Activated naive CD4-positive, alpha-beta T cell treated with anti-CD3 and anti-CD28 coated beads, Interleukin-2, amount 10 ng/mL, durations not matched to agents 7 days and 5 days (primary cell): ENCODE data around the gene EGFLAM.

Experiments used
- CTCF ChIA-PET: fragments of 350-600 bp; sonication (Branson Sonifier 250); formaldehyde crosslinking; loops from one replicate; lab custom pipeline; 2021; ENCODE audit warnings: antibody characterized with exemption; lab: Charles Lee
- DNase-seq: peaks from one replicate; pipeline ENCODE4 v3.0.0-alpha.2; 2020
- H3K27ac Mint-ChIP-seq: one replicate; pipeline ENCODE4 v1.8.0; 2021; ENCODE audit warnings: mild to moderate bottlenecking, moderate library complexity, mixed read lengths
- H3K27me3 Mint-ChIP-seq: one replicate; pipeline ENCODE4 v1.8.0; 2021; ENCODE audit warnings: mild to moderate bottlenecking, mixed read lengths
- H3K36me3 Mint-ChIP-seq: one replicate; pipeline ENCODE4 v1.8.0; 2021; ENCODE audit warnings: mixed read lengths
- H3K4me1 Mint-ChIP-seq: one replicate; pipeline ENCODE4 v1.8.0; 2021; ENCODE audit warnings: mixed read lengths
- H3K4me3 Mint-ChIP-seq: one replicate; pipeline ENCODE4 v1.8.0; 2021; ENCODE audit warnings: mild to moderate bottlenecking, moderate library complexity, mixed read lengths
- H3K9me3 Mint-ChIP-seq: one replicate; pipeline ENCODE4 v1.8.0; 2021; ENCODE audit warnings: mixed read lengths

The EGFLAM gene

DNA sequence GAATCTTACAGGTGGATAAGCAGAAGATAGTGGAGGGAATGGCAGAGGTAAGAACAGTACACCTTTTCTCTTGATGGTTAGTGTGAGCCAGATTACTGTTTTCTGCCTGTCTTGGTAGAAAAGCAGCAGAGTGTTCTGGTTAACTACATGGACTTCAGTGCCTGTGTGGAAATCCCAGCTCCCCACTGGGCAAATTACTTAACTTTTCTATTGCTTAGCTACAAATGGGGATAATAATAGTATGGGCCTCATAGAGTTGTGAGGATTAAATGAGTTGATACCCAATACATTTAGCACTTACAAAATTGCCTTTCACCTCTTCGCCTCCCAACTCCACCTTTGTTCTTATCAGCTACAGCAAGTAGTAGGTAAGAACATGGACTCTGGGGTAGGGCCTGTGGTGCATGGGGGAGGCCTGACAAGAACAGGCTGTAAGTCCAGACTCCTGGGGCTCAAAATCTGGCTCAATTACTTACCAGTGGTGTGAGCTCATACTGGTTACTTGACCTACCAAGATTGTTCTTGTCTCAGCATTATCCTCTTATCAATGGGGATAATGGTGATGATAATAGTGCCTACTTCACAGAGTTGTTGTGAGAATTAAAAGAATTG lies 173.0 kb downstream of the EGFLAM start:
- Mint-ChIP-seq H3K4me3 (no peak overlapping the region), H3K4me1 (peaks cover 20% of the 10 kb centered on the region), H3K9me3 (no peaks in the 10 kb centered on the region), H3K36me3 (no peaks in the 10 kb centered on the region), H3K27me3 (peaks cover 41% of the 10 kb centered on the region), H3K27ac (no peak overlapping the region)
- DNase-seq, result no peak
- CTCF ChIA-PET, result interaction anchor here (1.4 to 2.3 kb wide), 2 partner anchors 10 kb away, joined by 7 to 10 read pairs (median 9); no protein-coding TSS in a partner anchor

DNA sequence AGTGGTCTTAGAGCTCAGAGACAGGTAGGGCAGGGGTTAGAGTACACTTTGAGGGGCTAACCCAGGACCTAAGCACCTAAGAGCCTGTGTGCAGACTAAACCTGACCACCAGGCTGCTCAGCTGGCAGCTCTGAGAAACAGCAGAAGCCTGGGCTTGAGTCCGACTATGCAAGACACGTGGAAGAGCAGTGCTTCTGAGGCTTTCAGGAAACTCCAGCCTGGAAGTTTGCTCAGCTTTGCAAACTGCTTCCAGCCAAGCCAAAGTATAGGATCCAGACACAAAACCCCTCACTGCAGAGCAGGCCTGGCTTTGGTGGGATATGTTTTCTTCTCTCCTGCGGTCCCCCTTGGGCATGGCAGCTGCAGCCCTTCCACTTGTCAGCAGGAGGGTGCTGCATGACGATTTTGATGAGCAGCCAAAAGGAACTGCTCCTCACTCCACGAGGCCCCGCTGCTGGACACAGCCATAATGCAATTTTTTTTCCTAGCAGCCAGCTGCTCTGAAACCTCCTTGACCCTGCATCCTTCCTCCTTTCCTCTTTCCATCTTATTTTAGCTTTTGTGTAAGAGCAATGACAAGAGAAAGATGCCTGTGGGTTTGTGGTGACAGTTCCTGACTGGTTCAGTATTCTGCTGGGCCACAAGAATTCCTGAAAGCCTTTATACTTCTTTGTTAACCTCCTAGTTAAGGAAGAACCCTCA lies 175.0 kb downstream of the EGFLAM start:
- Mint-ChIP-seq H3K27ac (no peak overlapping the region), H3K9me3 (no peaks in the 10 kb centered on the region)
- DNase-seq, result no peak

DNA sequence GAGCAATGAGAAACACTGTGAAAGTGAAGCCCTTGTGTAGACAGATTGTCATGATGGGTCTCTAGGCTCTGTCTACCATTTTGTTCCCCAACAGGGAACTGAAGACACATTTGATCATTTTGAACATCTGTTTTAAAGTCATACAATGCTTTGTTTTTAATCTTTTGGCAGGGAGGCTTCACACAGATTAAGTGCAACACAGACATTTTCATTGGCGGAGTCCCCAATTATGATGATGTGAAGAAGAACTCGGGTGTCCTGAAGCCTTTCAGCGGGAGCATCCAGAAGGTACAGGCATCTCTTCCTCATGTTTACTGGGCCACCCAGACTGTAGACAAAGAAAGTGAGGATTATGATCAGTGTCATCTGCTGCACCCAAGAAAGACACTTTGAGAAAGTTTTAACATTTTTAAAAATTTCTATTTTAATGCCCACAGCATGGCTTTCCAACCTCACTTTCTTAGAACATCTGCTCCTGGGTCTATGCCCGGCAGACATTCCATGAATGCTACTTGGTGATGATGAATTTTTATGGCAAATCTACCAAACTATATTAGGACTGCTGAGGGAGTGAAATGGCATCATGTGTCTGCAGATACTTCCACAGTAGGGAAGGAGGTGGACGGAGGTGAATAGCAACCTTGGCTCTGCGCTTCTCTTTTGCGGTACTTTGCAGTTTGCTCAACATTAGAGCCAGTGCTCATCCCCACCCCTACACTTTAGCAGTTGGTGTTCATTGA lies 176.8 kb downstream of the EGFLAM start:
- Mint-ChIP-seq H3K9me3 (no peaks in the 10 kb centered on the region), H3K36me3 (no peaks in the 10 kb centered on the region), H3K27ac (no peak overlapping the region), H3K4me3 (no peak overlapping the region), H3K27me3 (peaks cover 56% of the 10 kb centered on the region), H3K4me1 (no peaks in the 10 kb centered on the region)
- DNase-seq, result no peak
- CTCF ChIA-PET, result interaction anchor here (1.2 kb wide), 1 partner anchor 8 kb away, joined by 3 read pairs; no protein-coding TSS in a partner anchor

More for the DNA sequence above, 175.0 kb downstream of the EGFLAM start:
- Mint-ChIP-seq H3K27me3 (peaks cover 52% of the 10 kb centered on the region), H3K4me1 (peaks cover under 1% of the 10 kb centered on the region), H3K4me3 (no peak overlapping the region), H3K36me3 (no peaks in the 10 kb centered on the region)
- CTCF ChIA-PET, result interaction anchor here (1.0 to 2.3 kb wide), 3 partner anchors 8 to 124 kb away, joined by 3 to 10 read pairs (median 5); partner anchors contain the start of gene LIFR

DNA sequence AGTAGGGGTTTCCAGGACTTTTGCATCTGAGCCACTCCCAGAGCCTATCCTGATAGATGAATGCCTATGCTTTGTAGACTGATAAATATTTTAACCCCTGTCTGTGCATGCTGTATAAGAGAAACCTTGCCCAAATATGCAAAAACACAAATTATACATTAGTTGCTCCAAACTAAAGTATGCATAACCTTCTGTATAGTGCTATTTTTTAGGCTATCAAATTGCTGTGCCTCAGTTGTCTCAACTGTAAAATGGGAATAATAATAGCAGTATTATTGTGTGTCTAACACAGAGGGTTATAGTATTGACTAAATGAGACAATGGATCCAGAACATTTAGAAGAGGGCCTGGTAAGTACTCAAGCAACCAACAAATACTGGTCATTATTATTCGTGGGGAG lies 180.4 kb downstream of the EGFLAM start:
- CTCF ChIA-PET, result interaction anchor here (0.7 kb wide), 1 partner anchor 1037 kb away, joined by 3 read pairs; no protein-coding TSS in a partner anchor
- Mint-ChIP-seq H3K27me3 (peaks cover 55% of the 10 kb centered on the region), H3K27ac (no peak overlapping the region), H3K36me3 (no peaks in the 10 kb centered on the region), H3K4me1 (no peaks in the 10 kb centered on the region), H3K9me3 (no peaks in the 10 kb centered on the region), H3K4me3 (no peak overlapping the region)
- no peak for DNase-seq

DNA sequence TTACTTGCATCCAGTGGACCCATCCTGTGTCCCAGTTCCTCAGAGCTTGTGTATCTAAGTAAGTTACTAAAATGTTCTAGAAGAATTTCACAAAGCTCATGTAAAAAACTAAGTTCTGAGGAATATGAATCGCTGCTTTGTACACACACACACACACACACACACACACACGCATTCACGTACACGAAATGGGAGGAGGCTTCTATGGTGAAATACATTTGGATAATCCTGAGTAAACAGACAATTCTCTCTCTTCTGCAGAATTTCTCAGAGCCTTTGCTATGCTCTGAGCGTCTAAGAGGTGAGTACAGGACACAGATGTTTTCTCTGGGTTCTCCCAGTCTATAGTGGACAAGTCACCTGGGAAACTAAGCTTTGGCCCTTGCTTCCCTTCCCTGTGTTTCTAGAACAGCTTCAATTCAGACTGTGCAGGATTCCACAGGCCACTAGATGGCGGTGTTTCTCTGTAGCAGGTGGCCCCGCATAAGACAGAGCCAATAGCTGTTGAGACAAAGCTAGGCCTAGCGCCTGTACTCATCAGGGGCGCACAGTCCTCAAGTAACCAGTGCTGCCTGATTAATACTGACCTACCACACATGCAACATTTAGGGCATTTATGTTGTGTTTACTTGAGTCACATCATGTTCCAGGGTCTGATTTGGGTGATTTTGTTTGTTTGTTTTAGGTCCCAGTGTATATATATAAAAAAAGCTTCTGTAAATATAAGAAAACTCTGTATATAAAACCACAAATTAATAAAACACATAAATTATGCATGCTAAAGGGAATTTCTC lies 183.3 kb downstream of the EGFLAM start:
- peak; percentile 89 for DNase-seq
- Mint-ChIP-seq H3K4me3 (no peak overlapping the region), H3K27ac (no peak overlapping the region), H3K27me3 (peaks cover 66% of the 10 kb centered on the region), H3K36me3 (no peaks in the 10 kb centered on the region), H3K9me3 (no peaks in the 10 kb centered on the region), H3K4me1 (no peaks in the 10 kb centered on the region)
- CTCF ChIA-PET, result interaction anchor here (0.6 to 3.9 kb wide), 58 partner anchors 8 to 1130 kb away, joined by 3 to 74 read pairs (median 4); no protein-coding TSS in a partner anchor

DNA sequence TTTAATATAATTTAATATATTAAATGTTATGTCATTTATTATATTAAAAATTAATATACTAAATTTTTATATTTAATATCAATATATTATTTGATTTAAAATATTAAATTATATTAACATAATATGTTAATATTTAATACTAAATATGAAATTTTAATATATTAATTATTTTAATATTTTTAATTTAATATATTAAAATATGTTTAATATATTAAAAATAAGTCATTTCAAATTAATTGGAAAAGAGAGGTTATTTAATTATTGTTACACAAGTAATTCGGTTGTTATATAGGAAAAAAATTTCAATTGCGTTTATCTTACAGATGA lies 183.9 kb downstream of the EGFLAM start:
- no peaks in the 10 kb centered on the region for H3K9me3 Mint-ChIP-seq
- no peaks in the 10 kb centered on the region for H3K36me3 Mint-ChIP-seq
- no peaks in the 10 kb centered on the region for H3K4me1 Mint-ChIP-seq
- H3K27me3 Mint-ChIP-seq, result peaks cover 62% of the 10 kb centered on the region
- DNase-seq, result no peak
- H3K4me3 Mint-ChIP-seq, result no peak overlapping the region
- H3K27ac Mint-ChIP-seq, result no peak overlapping the region
- CTCF ChIA-PET, result interaction anchor here (0.6 to 3.9 kb wide), 53 partner anchors 8 to 1130 kb away, joined by 3 to 74 read pairs (median 4); no protein-coding TSS in a partner anchor

DNA sequence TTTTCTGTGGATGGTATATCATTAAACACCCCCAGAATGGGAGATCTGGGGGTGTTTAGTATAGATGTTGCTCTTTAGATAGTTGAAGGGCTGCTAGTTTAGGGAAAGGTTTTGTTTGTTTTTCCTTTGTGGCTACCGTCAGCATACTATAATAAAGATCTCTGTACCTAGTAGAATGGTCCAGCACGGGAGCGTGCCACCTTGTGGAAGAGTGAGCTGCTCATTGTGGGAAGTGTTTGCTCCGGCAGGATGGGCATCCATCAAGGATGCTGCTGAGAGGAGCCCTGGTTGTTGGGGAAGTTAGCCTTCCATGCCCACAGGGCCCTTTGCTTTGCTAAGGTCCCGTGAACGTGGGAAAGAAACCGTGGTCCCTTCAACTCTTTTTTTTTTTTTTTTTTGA lies 185.0 kb downstream of the EGFLAM start:
- Mint-ChIP-seq H3K9me3 (no peaks in the 10 kb centered on the region), H3K4me1 (no peaks in the 10 kb centered on the region), H3K4me3 (no peak overlapping the region), H3K36me3 (no peaks in the 10 kb centered on the region), H3K27me3 (peaks cover 63% of the 10 kb centered on the region), H3K27ac (no peak overlapping the region)
- CTCF ChIA-PET, result interaction anchor here (0.8 to 2.8 kb wide), 3 partner anchors 10 to 637 kb away, joined by 3 to 26 read pairs (median 4); no protein-coding TSS in a partner anchor
- DNase-seq, result no peak

DNA sequence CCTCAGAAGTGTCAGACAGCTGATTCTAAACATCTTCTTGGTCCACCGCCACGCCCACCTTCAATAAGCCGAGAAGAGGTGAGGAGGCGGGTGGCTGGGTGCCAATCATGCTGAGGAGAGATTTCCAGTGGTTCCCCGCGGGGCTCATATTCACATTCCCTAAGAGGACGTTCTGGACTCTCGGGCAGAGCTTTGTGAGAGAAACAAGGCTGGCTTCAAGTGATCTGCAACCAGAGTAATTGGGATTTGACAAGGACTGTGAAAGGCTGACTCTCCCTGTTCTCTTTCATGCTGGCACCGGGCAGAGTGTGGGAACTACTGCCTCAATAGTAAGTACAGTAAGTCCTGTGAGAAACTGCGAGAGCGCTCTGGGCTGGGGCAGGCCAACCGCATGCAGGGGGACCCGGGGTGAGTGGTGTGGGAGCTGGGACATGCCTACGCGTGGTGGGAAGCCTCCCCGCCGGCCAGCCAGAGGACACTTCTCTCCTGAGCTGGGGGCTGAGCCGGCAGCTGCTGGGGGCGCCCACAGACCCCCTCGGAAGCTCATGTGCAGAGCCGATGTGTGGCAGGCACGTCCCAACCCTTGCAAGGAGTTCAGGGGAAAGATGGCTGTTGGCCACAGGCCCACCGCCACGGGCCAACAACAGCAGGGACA lies 187.1 kb downstream of the EGFLAM start:
- CTCF ChIA-PET, result interaction anchor here (1.3 kb wide), 1 partner anchor 364 kb away, joined by 4 read pairs; no protein-coding TSS in a partner anchor
- DNase-seq, result no peak
- Mint-ChIP-seq H3K9me3 (no peaks in the 10 kb centered on the region), H3K27ac (no peak overlapping the region), H3K4me1 (no peaks in the 10 kb centered on the region), H3K4me3 (no peak overlapping the region), H3K27me3 (peaks cover 77% of the 10 kb centered on the region), H3K36me3 (no peaks in the 10 kb centered on the region)

DNA sequence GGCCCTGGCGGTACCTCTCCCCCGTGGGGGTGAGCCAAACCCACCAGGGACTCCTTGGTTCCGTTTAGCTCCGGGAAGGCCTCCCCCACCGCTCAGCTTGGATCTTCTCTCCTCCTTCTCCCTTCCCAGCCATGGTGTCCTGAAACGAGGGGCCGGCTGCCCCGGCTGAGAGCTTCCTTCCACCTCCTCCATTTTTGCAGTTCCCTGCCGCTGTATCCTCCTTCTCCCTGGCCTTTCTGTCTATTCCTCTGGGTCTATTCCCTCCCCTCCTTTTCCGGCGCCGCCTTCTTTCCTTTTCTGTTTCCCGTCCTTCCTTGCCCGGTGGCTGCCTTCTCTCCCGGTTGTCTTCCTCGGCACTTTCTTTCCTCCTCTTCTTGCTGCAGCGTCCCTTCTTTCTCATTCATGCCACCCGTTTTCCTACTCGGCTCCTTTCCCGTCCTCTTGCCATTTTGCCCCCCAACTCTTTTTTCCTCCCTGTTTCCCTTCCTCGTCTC lies 187.7 kb downstream of the EGFLAM start:
- CTCF ChIA-PET, result no interaction called here
- Mint-ChIP-seq H3K4me3 (no peak overlapping the region), H3K4me1 (no peaks in the 10 kb centered on the region), H3K27me3 (peaks cover 77% of the 10 kb centered on the region), H3K36me3 (no peaks in the 10 kb centered on the region), H3K9me3 (no peaks in the 10 kb centered on the region), H3K27ac (no peak overlapping the region)
- no peak for DNase-seq

DNA sequence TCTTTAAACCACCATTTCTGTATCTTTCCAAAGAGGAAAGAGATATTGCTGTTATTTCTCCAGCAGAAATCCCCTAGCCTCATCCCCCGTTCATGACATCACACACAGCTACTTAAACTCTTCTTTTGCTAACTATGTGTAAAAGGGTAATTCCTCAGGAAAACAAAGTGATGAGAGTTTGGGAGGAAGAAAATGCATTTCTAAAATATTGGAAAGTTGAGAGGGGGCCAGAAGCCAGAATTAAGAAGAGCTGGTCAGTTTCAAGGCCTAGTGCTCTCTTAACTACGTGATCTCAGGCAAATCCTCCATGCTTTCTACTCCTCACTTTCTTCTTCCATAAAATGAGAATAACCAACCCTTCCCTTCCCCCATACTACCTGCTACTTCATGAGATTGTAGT lies 188.7 kb downstream of the EGFLAM start:
- Mint-ChIP-seq H3K9me3 (no peaks in the 10 kb centered on the region), H3K4me1 (no peaks in the 10 kb centered on the region), H3K4me3 (no peak overlapping the region), H3K36me3 (no peaks in the 10 kb centered on the region), H3K27me3 (peaks cover 79% of the 10 kb centered on the region), H3K27ac (no peak overlapping the region)
- CTCF ChIA-PET, result interaction anchor here (0.5 to 1.3 kb wide), 2 partner anchors 24 to 772 kb away, joined by 3 to 4 read pairs; no protein-coding TSS in a partner anchor
- DNase-seq, result no peak

DNA sequence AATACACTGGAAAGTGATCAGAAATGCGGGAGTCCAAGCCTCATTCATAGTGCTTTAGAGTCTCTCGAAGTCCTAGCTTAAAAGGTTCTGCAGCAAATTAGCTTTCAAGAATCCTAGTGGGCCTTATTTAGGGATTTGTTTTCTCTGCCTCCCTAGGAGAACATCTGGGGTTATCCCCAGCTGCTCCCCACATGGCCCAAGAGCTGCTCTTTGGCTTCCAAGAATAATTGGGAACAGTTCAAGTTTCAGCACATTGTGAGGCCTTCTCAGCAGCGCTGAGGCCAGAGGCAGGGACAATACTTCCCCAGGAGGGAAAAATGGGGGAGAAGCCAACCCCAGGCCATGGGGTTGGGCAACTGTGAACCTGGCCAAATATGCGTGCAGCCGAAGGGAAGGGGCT lies 189.4 kb downstream of the EGFLAM start:
- peaks cover 86% of the 10 kb centered on the region for H3K27me3 Mint-ChIP-seq
- no peak overlapping the region for H3K4me3 Mint-ChIP-seq
- no peak for DNase-seq
- H3K36me3 Mint-ChIP-seq, result no peaks in the 10 kb centered on the region
- no peak overlapping the region for H3K27ac Mint-ChIP-seq
- CTCF ChIA-PET, result interaction anchor here (0.5 to 1.3 kb wide), 2 partner anchors 24 to 771 kb away, joined by 3 to 4 read pairs; no protein-coding TSS in a partner anchor
- peaks cover 6% of the 10 kb centered on the region for H3K4me1 Mint-ChIP-seq
- H3K9me3 Mint-ChIP-seq, result no peaks in the 10 kb centered on the region

DNA sequence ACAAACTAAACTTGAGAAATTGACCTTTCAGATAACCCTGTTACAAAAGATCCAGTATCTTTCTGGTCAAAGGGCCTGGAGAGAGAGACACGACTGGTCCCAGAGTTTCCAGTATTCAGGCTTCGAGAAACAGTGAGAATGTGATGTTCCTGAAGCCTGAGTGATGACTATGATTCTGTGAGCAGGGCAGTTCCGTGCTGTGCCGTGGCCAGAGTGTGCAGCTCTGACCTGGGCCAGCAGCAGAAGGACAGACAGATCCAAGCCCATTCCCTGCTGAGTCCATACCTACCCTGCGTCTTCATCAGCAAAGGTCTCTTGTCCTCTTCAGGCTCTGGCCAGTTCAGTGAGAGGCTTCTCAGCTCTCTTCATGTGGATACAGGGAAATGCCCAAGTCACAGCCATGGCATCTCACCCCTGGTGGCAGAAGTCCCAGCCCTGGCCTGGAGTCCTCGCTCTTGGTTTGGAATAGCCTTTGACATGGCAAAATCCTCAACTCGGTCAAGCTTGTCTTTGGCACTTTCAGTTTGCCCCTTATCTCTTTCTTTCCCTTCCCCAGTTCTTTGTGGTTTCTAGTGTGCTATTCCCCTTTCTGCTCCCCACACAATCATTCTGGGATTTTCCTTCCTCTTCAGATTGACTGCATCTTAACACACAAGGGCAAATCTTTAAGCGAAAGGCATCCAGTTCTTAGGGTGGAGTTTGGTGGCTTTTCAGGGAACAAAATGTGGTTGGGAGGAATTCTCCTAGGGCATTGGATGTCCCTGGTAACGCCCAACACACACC lies 190.4 kb downstream of the EGFLAM start:
- no peaks in the 10 kb centered on the region for H3K9me3 Mint-ChIP-seq
- H3K27ac Mint-ChIP-seq, result no peak overlapping the region
- H3K4me3 Mint-ChIP-seq, result no peak overlapping the region
- CTCF ChIA-PET, result interaction anchor here (1.4 to 1.7 kb wide), 2 partner anchors 7 to 361 kb away, joined by 4 to 7 read pairs; no protein-coding TSS in a partner anchor
- H3K27me3 Mint-ChIP-seq, result peaks cover 90% of the 10 kb centered on the region
- no peak for DNase-seq
- H3K4me1 Mint-ChIP-seq, result peaks cover 16% of the 10 kb centered on the region
- H3K36me3 Mint-ChIP-seq, result no peaks in the 10 kb centered on the region
